Chondrocyte (in vitro differentiated cells): ENCODE measurements around the gene TARS3. TPM values are rescaled to one million over a fixed set of nuclear protein-coding genes. Genes with fewer than 3 reads are reported as not detected.

Source experiments
- DNase-seq: peaks from one replicate; pipeline ENCODE4 v3.0.0; 2021; ENCODE audit warnings: mixed read lengths, low spot score
- H3K27ac Mint-ChIP-seq: one replicate; pipeline ENCODE4 v1.8.0; 2021; ENCODE audit warnings: mild to moderate bottlenecking, moderate library complexity, mixed read lengths; ENCODE audit not compliant: unreplicated experiment
- H3K27me3 Mint-ChIP-seq: 2 replicates; pipeline ENCODE4 v1.8.0; 2021; ENCODE audit warnings: low read depth, mixed read lengths
- H3K36me3 Mint-ChIP-seq: 2 replicates; pipeline ENCODE4 v1.8.0; 2021; ENCODE audit warnings: low read depth, mixed read lengths
- H3K4me1 Mint-ChIP-seq: 2 replicates; pipeline ENCODE4 v1.8.0; 2021; ENCODE audit warnings: low read depth, mild to moderate bottlenecking, mixed read lengths
- H3K4me3 Mint-ChIP-seq: one replicate; pipeline ENCODE4 v1.8.0; 2021; ENCODE audit warnings: mild to moderate bottlenecking, moderate library complexity, mixed read lengths; ENCODE audit not compliant: unreplicated experiment
- H3K9me3 Mint-ChIP-seq: 2 replicates; pipeline ENCODE4 v1.8.0; 2021; ENCODE audit warnings: low read depth, mixed read lengths
- CTCF ChIP-seq: fragments of 200-600 bp; sonication (generic); IDR thresholded peaks from 2 replicates; pipeline ENCODE4 v1.5.0; 2021; ENCODE audit warnings: antibody characterized with exemption, mild to moderate bottlenecking, moderate library complexity
- total RNA-seq: library from RNA; stranded (reverse); gene quantifications from 3 replicates; pipeline ENCODE4 v1.2.1, GENCODE V29; 2021

The TARS3 gene
- total RNA-seq, 1 donor from 2014 or later, result 10.7 TPM

- H3K4me1 Mint-ChIP-seq, result peaks cover 14% of the 10 kb centered on the region
- no peaks in the 10 kb centered on the region for H3K9me3 Mint-ChIP-seq
- no peaks in the 10 kb centered on the region for H3K27me3 Mint-ChIP-seq
- no peak for DNase-seq
- peaks cover 42% of the 10 kb centered on the region for H3K36me3 Mint-ChIP-seq
- TF ChIP-seq CTCF, result no peak
- H3K4me3 Mint-ChIP-seq, result no peak overlapping the region
- no peak overlapping the region for H3K27ac Mint-ChIP-seq
Observed at GRCh38 chr15:101709466-101709865, 14.8 kb downstream of the TARS3 start.

GRCh38 chr15:101707983-101708382 lies 16.3 kb downstream of the TARS3 start:
- no peak overlapping the region for H3K27ac Mint-ChIP-seq
- TF ChIP-seq CTCF, result no peak
- H3K27me3 Mint-ChIP-seq, result no peaks in the 10 kb centered on the region
- peaks cover 38% of the 10 kb centered on the region for H3K36me3 Mint-ChIP-seq
- no peak overlapping the region for H3K4me3 Mint-ChIP-seq
- no peaks in the 10 kb centered on the region for H3K9me3 Mint-ChIP-seq
- peaks cover 14% of the 10 kb centered on the region for H3K4me1 Mint-ChIP-seq
- no peak for DNase-seq

GRCh38 chr15:101702077-101702476 lies 22.2 kb downstream of the TARS3 start:
- DNase-seq, result no peak
- H3K27me3 Mint-ChIP-seq, result no peaks in the 10 kb centered on the region
- no peaks in the 10 kb centered on the region for H3K9me3 Mint-ChIP-seq
- H3K27ac Mint-ChIP-seq, result no peak overlapping the region
- no peak overlapping the region for H3K4me3 Mint-ChIP-seq
- no peaks in the 10 kb centered on the region for H3K4me1 Mint-ChIP-seq
- H3K36me3 Mint-ChIP-seq, result peaks cover 50% of the 10 kb centered on the region
- no peak for TF ChIP-seq CTCF

GRCh38 chr15:101698314-101698713 lies 26.0 kb downstream of the TARS3 start:
- Mint-ChIP-seq H3K27ac (no peak overlapping the region), H3K36me3 (peaks cover 53% of the 10 kb centered on the region), H3K4me3 (no peak overlapping the region), H3K27me3 (no peaks in the 10 kb centered on the region), H3K4me1 (no peaks in the 10 kb centered on the region), H3K9me3 (no peaks in the 10 kb centered on the region)
- TF ChIP-seq CTCF, result no peak
- no peak for DNase-seq

- H3K27ac Mint-ChIP-seq, result no peak overlapping the region
- no peak for DNase-seq
- no peaks in the 10 kb centered on the region for H3K4me1 Mint-ChIP-seq
- H3K9me3 Mint-ChIP-seq, result no peaks in the 10 kb centered on the region
- TF ChIP-seq CTCF, result no peak
- no peaks in the 10 kb centered on the region for H3K27me3 Mint-ChIP-seq
- no peak overlapping the region for H3K4me3 Mint-ChIP-seq
- peaks cover 52% of the 10 kb centered on the region for H3K36me3 Mint-ChIP-seq
Observed at GRCh38 chr15:101697488-101697887, 26.8 kb downstream of the TARS3 start.
